Gastrocnemius medialis (tissue), 4 donors: Measurements from ENCODE around the gene CHAD. TPM values are rescaled to one million over a fixed set of nuclear protein-coding genes. Genes with fewer than 3 reads are reported as not detected.

Experiments used
- total RNA-seq, 4 donors: library from RNA; depleted of rRNA; stranded (reverse); fragments of >200 nt; gene quantifications; one replicate each; pipeline versions ENCODE4 v1.1.0 to v1.2.3, GENCODE V29; 2016

Gene CHAD
- total RNA-seq, 4 donors from 2014 or later: 1.8 to 8.8 TPM; not detected in 2

Other genes starting within 250 kb of the CHAD start
- gene TMEM92, start 194.4 kb downstream of the CHAD start, total RNA-seq: not detected
- 10 to 100 TPM in 2 of 4 donors, 1 to 10 TPM in 2; 7.9 to 12.6 (median 9.8) TPM for gene XYLT2, start 122.8 kb downstream of the CHAD start, total RNA-seq
- 100 to 1,000 TPM; 110 to 141 (median 134) TPM for gene MRPL27, start 95.7 kb downstream of the CHAD start, total RNA-seq
- gene EME1, start 95.7 kb downstream of the CHAD start, total RNA-seq: under 1 TPM in 2 of 4 donors, not detected in 2; 0.82 to 0.95 TPM
- 10 to 100 TPM; 25.4 to 73.2 (median 55.8) TPM for gene LRRC59, start 71.4 kb downstream of the CHAD start, total RNA-seq
- 10 to 100 TPM in 3 of 4 donors, 1 to 10 TPM in 1; 8.7 to 61.4 (median 34.2) TPM for gene ACSF2, start 42.7 kb downstream of the CHAD start, total RNA-seq
- 10 to 100 TPM; 27.1 to 67.4 (median 52.7) TPM for gene RSAD1, start 10.0 kb upstream of the CHAD start, total RNA-seq
- not detected for gene MYCBPAP, start 39.6 kb upstream of the CHAD start, total RNA-seq
- not detected for gene EPN3, start 63.9 kb upstream of the CHAD start, total RNA-seq
- 10 to 100 TPM; 22.3 to 67.9 (median 29.1) TPM for gene SPATA20, start 78.3 kb upstream of the CHAD start, total RNA-seq
- under 1 TPM in 2 of 4 donors, not detected in 2; 0.09 to 0.10 TPM for gene CACNA1G, start 91.8 kb upstream of the CHAD start, total RNA-seq
- gene ABCC3, start 166.0 kb upstream of the CHAD start, total RNA-seq: 1 to 10 TPM in 1 of 4 donors, under 1 TPM in 3; 0.51 to 1.3 (median 0.76) TPM
- gene ANKRD40, start 239.0 kb upstream of the CHAD start, total RNA-seq: 100 to 1,000 TPM in 3 of 4 donors, 10 to 100 TPM in 1; 97.3 to 135 (median 112) TPM